ENCODE measurements around the gene SEPHS2. TPM values are rescaled to one million over a fixed set of nuclear protein-coding genes. Genes with fewer than 3 reads are reported as not detected.

SEPHS2 gene
- total RNA-seq, 1 experiment from 2014 or later: 51.9 TPM

DNA sequence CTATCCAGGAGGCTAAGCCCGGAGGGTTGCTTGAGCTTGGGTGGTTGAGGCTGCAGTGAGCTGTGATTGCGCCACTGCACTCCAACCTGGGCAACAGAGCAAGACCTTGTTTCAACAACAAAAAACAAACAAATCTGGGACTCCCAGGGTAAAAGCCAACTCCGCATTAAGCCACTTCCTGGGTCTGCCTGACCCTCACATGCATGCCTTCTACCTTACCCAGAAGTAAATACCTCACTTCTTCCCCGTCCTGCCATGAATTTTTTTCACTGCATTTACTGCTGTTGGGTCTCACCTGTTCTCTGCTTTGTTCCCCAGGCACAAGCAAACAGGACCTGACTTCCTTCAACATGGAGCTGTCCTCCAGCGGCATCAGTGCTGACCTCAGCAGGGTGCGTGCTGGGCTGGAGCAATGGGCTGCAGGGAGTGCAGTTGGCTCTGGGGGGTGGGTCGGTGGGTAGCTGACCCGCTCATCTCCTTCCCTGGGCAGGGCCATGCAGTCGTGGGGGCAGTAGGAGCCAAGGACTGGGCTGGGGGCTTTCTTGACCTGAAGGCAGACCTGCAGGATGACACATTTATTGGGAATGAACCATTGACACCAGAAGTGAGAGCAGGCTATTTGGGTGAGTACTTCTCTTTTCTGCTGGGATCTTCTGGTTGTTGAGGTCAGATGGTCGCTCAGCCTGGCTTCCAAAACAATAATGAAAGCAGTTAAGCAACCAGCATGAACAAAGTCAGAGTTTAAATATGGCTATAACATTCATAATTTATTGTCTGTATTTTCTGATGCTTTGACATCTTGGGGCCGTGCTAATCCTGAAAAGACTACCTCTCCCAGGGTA is 43.3 kb upstream of the SEPHS2 start:
- Mint-ChIP-seq H3K36me3 (ENCODE audit: insufficient read depth, unreplicated experiment) (peaks cover 5% of the 10 kb centered on the region), H3K27ac (ENCODE audit: low read depth, unreplicated experiment) (no peak overlapping the region), H3K27me3 (ENCODE audit: insufficient read depth, unreplicated experiment) (no peaks in the 10 kb centered on the region), H3K9me3 (ENCODE audit: unreplicated experiment) (no peaks in the 10 kb centered on the region), H3K4me1 (ENCODE audit: insufficient read depth, unreplicated experiment) (peaks cover 20% of the 10 kb centered on the region), H3K4me3 (ENCODE audit: unreplicated experiment) (no peak overlapping the region)
- ChIA-PET CTCF (interaction anchor here (0.6 to 0.7 kb wide), 3 partner anchors 8 to 424 kb away, joined by 3 to 4 read pairs (median 3); no protein-coding TSS in a partner anchor), POLR2A (interaction anchor here (0.6 to 2.9 kb wide), 4 partner anchors 19 to 68 kb away, joined by 3 to 11 read pairs (median 3); partner anchors contain the start of gene ZNF747)
- TF ChIP-seq CTCF (IDR thresholded peaks at IDR 0.05; ENCODE audit: unreplicated experiment): no peak
- no TSS peak for BruUV-seq (replicated peaks)
- intact Hi-C loops (cut with micrococcal nuclease): no loop called here
- peak; percentile 20 for DNase-seq (ENCODE audit: unreplicated experiment)

DNA sequence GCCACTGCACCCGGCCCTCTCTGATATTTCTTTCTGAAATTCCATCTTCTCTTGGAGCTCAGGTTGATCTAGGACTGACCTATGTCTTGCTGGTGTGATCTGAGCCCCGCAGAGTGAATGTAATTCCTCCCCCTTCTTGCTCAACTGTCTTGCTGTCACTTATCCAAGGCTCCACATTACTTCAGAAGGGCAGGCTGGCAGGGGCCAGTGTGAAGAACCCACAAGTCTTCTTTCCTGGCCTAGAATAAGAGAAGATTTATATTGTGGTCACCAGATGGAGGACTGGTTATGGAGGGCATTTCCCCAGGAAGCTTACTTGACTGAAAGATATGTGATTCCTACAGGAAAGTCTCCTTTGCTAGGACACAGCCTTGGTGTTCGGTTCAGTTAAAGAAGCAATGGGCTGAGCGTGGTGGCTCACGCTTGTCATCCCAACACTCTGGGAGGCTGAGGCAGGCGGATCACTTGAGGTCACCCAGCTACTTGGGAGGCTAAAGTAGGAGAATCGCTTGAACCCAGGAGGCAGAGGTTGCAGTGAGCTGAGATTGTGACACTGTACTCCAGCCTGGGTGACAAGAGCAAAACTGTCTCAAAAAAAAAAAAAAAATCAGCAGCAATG is 40.3 kb upstream of the SEPHS2 start:
- Mint-ChIP-seq H3K27ac (ENCODE audit: low read depth, unreplicated experiment) (no peak overlapping the region), H3K9me3 (ENCODE audit: unreplicated experiment) (no peaks in the 10 kb centered on the region), H3K27me3 (ENCODE audit: insufficient read depth, unreplicated experiment) (no peaks in the 10 kb centered on the region), H3K4me3 (ENCODE audit: unreplicated experiment) (no peak overlapping the region), H3K4me1 (ENCODE audit: insufficient read depth, unreplicated experiment) (peaks cover 12% of the 10 kb centered on the region), H3K36me3 (ENCODE audit: insufficient read depth, unreplicated experiment) (peaks cover 15% of the 10 kb centered on the region)
- no peak for TF ChIP-seq CTCF (IDR thresholded peaks at IDR 0.05; ENCODE audit: unreplicated experiment)
- ChIA-PET CTCF (no interaction called here), POLR2A (interaction anchor here (0.7 kb wide), 1 partner anchor 11 kb away, joined by 3 read pairs; no protein-coding TSS in a partner anchor)
- no peak for DNase-seq (ENCODE audit: unreplicated experiment)
- no TSS peak for BruUV-seq (replicated peaks)
- intact Hi-C loops (cut with micrococcal nuclease): no loop called here

DNA sequence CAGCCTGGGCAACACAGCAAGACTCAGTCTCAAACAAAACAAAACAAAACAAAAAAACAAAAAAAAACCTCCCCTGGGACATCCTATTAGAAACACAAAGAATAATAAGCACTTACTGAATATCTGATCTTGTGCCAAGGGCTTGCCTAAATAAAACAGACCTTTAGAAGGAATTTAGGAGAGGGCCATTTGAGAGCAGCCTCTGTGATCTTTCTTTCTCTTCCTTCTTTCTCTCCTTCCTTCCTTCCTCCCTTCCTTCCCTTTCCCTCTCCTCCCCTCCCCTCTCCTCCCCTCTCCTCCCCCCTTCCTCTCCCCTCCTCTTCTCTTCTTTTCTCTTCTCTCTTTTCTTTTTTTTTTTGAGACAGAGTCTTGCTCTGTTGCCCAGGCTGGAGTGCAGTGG is 39.2 kb upstream of the SEPHS2 start:
- ChIA-PET CTCF (no interaction called here), POLR2A (no interaction called here)
- no TSS peak for BruUV-seq (replicated peaks)
- H3K36me3 Mint-ChIP-seq (ENCODE audit: insufficient read depth, unreplicated experiment): peaks cover 11% of the 10 kb centered on the region
- H3K9me3 Mint-ChIP-seq (ENCODE audit: unreplicated experiment): no peaks in the 10 kb centered on the region
- intact Hi-C loops (cut with micrococcal nuclease): no loop called here
- no peak for TF ChIP-seq CTCF (IDR thresholded peaks at IDR 0.05; ENCODE audit: unreplicated experiment)
- H3K4me3 Mint-ChIP-seq (ENCODE audit: unreplicated experiment): no peak overlapping the region
- peaks cover 5% of the 10 kb centered on the region for H3K4me1 Mint-ChIP-seq (ENCODE audit: insufficient read depth, unreplicated experiment)
- no peaks in the 10 kb centered on the region for H3K27me3 Mint-ChIP-seq (ENCODE audit: insufficient read depth, unreplicated experiment)
- no peak overlapping the region for H3K27ac Mint-ChIP-seq (ENCODE audit: low read depth, unreplicated experiment)
- no peak for DNase-seq (ENCODE audit: unreplicated experiment)

GRCh38 chr16:30482366-30482765 is 36.7 kb upstream of the SEPHS2 start:
- no peak for TF ChIP-seq CTCF (IDR thresholded peaks at IDR 0.05; ENCODE audit: unreplicated experiment)
- no peaks in the 10 kb centered on the region for H3K9me3 Mint-ChIP-seq (ENCODE audit: unreplicated experiment)
- no peaks in the 10 kb centered on the region for H3K27me3 Mint-ChIP-seq (ENCODE audit: insufficient read depth, unreplicated experiment)
- ChIA-PET CTCF (interaction anchor here (0.5 kb wide), 1 partner anchor 10 kb away, joined by 3 read pairs; the partner anchor contains the start of gene ITGAL), POLR2A (no interaction called here)
- intact Hi-C loops (cut with micrococcal nuclease): no loop called here
- no TSS peak for BruUV-seq (replicated peaks)
- no peak overlapping the region for H3K4me3 Mint-ChIP-seq (ENCODE audit: unreplicated experiment)
- no peak overlapping the region for H3K27ac Mint-ChIP-seq (ENCODE audit: low read depth, unreplicated experiment)
- DNase-seq (ENCODE audit: unreplicated experiment): no peak
- peaks cover 11% of the 10 kb centered on the region for H3K36me3 Mint-ChIP-seq (ENCODE audit: insufficient read depth, unreplicated experiment)
- H3K4me1 Mint-ChIP-seq (ENCODE audit: insufficient read depth, unreplicated experiment): no peaks in the 10 kb centered on the region

Measured in MCF 10A (cell line).